ENCODE results near the gene NDFIP1.
"Not testable (repeated sequence)": the region's sequence is repeated elsewhere in the genome, so short reads cannot be mapped to it uniquely, and the experiment has no call there.

Gene NDFIP1

DNA sequence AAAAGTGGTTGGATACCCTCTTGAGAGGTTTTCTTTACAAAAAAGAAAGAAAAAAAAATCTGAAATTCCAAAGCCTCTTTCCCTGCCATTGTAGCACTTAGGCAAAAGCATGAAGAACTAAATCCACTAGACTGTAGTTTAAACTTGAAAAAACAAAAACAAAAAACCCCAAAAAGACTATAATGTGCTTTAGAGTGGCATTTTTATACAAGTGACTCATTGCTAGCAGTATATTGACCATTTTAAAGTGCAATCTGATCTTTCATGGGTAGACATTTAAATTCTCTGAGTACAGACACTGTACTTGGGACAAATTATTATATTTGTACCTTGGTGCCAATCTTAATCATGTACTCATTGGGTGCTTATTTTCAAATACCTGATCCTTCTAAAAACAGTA lies 50.8 kb downstream of the NDFIP1 start:
- DNase-seq = no peak

DNA sequence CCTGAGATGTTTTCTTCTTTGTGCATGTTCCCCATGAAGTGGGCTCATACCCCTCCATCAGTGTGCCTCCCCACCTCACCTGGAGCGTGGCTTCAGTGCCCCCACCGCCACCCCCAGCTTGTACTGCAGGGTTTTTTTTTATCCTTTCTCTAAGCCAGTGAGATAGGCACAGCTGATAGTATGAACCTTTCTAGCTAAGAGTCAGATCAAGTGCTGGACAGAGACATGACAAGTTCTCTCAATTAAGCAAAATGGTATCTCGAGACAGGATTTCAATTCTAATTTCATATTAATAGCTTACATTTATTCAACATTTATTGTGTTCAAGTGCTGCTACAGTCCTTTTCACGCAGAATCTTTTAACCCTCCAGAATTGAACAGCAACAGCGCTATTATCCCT lies 55.7 kb downstream of the NDFIP1 start:
- DNase-seq = no peak

DNA sequence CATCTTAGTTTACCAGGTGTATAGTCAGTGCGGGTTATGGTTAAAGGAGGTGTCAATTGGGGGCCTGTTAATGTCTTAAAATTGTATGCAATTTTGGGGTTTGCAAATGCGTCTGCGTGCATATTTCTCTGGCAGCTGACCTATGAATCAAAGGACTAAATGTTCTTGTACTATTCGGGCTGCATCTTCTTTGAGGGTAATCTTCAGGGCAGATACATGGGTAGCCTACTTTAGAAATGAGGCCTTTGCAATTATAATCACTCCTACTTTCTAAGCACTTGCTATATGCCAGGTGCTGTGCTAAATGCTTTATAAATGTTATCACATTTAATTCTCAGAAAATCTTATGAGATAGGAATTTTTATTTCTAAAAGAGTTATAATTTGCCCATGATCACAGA lies 58.2 kb downstream of the NDFIP1 start:
- no peak for DNase-seq

DNA sequence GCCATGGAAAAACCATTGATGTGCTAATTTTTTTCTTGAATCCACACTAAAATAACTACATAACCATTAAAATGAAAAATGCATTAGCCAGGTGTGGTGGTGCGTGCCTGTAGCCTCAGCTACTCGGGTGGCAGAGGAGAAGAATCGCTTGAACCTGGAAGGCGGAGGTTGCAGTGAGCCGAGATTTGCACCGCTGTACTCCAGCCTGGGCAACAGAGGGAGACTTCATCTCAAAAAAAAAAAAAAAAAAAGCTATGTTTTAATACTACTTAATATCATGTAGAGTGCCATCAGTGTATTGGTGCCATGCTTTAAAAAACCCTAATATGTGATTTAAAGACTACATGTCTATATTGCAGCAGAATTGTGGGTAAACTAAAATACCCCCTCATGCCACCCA lies 58.9 kb downstream of the NDFIP1 start:
- DNase-seq = no peak

DNA sequence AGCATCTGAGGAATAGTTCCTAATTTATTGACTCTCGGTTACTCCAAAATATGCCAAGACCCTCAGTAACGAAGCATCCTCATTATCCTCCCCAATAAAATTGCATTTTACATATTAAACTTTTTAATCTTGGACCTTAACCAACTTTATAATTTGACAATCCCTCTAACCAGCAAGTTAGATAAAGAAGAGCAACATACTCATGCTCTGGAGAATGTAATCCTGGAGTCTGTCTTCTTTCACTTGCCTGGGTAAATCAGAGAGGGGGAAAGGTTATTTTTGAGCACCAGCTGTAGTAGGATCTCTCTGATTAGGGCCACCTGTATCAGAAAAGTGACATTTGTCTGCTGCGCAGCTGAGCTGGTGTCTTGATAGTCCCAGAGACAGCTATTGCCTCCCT lies 59.8 kb downstream of the NDFIP1 start:
- no peak for DNase-seq

DNA sequence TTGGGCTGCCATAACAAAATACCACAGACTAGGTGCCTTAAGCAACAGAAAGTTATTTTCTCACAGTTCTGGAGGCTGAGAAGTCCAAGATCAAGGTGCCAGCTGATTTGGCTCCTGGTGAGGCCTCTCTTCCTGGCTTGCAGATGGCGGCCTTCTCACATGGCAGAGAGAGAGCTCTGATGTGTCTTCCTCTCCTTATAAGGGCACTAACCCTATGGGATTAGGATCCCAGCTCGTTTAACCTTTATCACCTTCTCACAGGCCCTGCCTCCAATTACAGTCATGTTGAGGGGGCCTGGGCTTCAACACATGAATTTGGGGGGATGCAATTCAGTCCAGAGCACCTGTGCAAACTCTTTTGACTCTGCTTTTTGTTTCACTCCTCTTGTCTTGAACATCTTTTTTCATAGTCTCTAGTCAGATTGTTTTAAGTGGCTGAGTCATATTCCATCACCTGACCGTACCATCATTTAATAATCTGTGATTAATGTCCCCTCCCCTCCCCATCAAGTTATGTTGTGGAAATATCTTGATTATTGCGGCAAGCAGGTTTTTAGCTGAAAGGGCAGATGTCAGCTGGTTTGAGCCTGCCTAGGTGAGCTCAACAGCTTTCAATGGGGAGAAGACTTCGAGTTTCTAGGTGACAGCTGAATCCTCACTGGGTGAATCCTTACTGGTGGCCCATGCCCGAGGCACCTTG lies 61.8 kb downstream of the NDFIP1 start:
- no peak for DNase-seq

DNA sequence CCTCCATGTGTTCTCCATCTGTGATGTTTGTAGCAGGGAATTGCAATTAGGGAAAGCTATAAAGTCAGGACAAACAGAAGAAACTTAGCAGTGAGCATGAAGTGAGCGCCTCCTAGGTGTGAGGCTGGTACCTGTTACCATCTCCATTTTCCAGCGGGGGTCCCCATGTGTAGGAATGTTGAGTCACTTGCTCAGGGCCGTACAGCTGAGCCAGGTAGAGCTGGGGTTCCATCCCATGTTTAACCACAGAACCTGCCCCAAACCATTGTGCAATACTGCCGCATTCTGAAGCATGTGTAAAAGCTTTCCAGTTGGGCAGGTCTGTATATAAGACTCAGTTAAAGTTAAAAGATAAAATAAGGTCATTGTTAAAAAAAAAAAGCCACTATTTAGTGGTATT lies 62.7 kb downstream of the NDFIP1 start:
- no peak for DNase-seq

DNA sequence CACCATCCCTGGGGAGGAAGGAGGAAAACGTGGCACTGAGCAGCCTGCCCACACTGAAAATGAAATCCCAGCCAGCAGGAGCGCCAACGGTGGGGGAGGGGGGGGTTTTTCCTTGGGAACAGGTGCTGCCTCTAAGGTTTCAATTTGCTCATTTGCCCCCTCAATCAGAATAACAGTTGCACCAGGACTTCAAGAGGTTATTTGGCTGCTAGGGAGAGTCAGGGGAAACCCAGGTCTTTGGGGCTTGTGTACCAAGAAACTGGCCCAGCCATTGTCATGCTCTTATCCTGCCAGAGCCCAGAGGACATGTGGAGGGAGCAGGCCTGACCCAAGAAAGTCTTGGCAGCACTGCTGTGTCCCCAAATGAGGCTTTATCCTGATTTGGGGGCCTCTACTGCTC lies 66.5 kb downstream of the NDFIP1 start:
- DNase-seq = no peak

DNA sequence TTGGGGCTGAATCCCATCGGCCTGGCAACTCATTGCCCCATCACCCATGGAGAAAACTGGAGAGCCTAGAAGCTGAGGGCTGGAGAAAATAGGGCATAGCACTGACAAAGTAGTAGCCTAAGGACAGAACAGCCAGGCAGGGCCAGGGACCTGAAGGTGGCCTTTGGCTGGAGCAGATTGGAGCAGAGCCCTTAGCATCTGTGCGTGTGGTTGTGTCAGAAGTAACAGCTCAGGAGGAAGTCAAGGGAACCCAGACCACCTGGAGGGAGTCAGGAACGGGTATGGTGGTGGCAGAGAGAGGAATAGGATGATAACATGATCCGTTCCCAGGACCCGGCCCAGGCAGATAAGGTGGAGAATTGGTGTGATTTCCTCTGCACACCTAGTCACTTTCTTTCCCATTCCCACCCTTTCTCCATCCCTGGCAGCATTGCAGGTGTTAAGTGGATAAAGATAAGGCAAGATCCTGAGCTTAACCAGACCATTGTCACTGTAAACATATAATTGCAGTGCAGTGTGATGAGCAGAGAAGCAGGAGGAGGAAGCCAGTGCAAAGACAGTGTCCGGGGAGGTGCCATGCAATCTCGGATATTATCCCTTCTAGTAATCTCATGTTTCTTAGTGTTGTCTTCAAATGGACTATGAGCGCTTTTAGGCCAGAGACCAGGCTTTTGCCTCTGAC lies 67.0 kb downstream of the NDFIP1 start:
- no peak for DNase-seq

DNA sequence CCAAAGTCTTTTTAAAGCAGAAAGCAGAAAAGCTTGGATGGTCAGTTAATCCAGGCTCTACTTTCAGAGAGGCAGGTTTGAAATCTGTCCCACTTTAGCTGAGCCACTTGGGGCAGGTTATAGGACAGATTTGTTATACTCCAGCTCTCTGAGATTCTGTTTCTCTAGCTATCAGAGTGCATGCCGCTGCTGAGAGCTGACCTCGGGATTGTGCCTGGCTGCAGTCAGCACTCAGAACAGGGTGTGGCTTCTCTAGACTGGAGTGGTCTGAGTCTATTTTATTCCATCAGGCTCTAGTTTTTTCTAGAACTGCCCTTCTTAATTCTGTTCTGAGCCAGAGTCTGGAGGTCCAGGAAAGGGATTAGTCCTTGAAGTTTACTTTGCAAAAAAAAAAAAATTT lies 67.7 kb downstream of the NDFIP1 start:
- DNase-seq = no peak

DNA sequence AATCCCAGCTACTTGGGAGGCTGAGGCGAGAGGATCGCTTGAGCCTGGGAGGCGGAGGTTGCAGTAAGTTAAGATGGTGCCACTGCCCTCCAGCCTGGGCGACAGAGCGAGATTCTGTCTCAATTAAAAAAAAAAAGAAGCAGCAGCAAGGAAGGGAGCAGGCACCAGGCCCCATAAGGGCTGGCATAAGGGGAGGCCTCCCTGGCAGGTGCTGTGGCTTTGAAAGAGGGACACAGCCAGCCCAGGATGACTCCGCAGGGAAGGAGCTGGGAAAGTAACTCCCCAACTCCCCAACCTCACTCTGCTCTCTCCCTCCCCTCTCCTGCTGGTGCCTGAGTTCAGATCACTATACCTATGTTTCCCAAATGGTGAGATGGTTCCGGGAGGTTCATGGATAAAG lies 70.1 kb downstream of the NDFIP1 start:
- no peak for DNase-seq

DNA sequence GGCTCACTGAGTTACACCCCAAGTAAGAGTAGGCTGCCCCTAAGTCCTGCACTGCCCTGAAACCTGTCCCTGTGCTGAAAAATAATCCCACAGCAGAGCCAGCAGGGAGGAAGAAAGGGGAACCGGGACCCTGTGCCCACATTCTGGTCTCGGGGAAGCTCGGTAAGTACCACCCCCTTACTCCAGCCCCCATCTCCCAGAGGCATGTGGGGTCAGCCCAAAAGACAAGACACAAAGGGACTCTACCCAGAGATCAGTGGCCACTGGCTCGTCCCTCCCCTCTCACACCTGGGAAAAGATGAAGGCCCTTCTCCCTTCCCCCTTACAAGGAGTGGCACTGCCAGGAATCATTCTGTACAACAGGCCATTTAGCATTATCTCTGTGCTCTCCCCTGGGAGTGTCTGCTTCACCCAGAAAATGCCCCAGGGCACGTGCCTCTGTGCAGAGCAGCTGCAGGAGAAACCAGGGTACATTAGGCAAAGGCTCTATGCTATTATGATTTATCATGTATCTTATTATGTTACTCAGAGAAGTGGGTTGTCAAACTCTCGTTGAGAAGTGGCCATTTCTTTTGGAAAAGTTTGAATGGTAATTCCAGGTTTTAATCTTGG lies 71.3 kb downstream of the NDFIP1 start:
- no peak for DNase-seq

DNA sequence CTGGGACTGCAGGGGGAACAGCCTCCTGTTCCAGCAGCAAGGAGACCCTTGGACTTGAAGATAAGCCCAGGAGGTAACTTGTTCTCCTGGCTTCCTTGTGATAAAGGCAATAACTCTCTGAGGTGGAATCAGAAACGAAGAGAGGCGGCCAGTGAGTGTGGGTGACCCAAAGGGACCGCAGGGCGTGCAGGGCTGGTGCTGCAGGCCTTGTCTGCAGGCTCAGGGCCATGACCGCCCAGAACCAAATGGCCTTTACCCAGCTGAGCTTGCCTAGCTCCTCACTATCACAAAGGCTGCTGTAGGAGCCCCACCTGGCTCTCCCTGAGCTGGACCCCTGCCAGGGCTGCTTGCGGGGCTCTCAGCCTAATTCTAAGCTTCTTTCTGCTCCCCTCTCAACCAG lies 72.5 kb downstream of the NDFIP1 start:
- DNase-seq = no peak

DNA sequence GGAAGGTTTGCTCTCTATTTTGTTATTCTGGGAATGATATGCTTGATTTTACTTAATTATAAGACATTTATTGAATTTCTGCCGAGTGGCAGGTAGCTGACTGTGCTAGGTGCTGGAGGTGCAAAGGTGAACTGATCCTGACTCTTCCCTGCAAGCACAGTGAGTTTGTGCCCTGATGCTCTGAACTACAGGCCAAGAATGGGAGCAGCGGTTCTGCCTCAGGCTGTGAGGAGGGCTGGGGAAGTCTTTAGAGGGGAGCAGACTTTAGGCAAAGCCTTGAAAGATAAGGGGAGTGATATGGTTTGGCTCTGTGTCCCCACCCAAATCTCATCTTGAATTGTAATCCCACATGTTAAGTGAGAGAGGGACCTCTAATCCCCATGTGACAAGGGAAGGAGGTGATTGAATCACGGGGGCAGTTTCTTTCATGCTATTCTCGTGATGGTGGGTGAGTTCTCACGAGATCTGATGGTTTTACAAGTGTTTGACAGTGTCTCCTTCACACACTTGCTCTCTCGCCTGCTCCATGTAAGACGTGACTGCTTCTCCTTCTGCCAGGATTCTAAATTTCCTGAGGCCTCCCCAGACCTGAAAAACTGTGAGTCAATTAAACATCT lies 73.1 kb downstream of the NDFIP1 start:
- DNase-seq = no peak

DNA sequence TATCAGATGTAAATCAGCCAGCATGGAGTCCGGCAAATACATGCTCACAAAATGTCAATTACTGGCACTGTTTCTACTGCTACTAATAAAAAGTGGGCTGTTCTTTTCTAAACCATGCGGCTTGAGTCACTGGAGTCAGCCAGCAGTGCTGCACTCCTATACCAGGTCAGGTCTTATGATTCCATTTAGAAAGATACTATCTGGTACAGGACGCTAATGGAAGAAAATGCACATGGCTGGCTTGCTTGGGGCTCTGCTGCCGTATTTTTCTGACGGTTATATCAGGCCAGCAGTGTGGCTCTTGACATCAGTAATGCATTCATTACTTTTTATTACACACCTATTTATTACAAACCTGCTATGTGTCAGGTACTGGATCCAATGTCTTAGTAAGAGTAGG lies 74.3 kb downstream of the NDFIP1 start:
- DNase-seq = no peak

DNA sequence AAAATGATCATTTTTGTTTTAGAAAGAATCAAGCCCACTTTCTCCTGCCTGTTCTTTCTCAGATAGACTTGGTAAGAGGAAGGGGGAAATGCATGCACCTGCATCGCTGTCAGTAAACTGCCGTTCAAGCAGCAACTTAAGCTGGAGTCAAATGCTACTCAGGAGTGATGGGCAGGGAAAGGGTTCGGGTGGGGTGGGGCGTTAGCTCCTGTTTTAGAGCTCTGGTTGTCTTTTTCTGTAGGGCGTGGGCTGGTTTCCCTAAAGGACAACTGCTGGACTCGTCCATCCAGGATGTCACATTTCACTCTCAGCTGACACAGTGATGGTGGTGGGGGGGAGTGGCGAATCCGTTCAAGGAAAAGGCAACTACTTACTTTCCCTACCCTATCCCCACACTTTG lies 75.0 kb downstream of the NDFIP1 start:
- no peak for DNase-seq

DNA sequence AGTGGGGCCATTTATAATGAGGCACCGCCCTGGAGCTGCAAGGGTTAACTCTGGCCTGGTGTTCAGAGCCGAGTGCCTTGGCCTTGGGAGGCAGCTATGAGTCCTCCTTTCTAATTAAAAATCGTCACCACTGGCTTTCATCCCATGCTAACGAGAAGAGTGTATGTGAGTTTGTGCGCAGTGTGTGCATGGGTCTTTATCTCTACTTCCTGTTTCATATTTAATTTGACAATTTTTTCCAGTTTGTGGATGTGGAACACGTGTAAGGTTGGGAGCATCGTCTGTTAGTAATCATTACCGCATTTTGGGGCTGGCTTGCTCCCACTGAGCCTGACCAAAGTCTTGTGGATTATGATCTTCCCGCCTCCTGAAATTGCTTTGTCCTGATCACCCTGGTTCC lies 76.4 kb downstream of the NDFIP1 start:
- no peak for DNase-seq

DNA sequence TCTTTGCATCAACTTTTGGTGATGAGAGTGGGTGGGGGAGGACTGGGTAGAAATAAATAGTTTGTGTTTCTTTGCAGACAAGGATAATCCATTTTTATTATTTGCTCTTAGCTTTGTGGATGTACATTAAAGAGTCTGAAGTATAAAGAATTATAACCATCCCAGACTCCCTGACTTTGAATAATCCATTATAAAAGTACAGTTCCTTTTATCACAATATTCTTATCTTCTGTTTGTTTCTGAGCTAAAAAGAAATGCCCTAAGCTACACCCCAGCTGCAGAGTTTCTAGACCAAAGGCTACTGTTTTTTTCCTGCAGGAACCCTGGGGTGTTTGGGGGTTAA lies 77.9 kb downstream of the NDFIP1 start:
- no peak for DNase-seq

DNA sequence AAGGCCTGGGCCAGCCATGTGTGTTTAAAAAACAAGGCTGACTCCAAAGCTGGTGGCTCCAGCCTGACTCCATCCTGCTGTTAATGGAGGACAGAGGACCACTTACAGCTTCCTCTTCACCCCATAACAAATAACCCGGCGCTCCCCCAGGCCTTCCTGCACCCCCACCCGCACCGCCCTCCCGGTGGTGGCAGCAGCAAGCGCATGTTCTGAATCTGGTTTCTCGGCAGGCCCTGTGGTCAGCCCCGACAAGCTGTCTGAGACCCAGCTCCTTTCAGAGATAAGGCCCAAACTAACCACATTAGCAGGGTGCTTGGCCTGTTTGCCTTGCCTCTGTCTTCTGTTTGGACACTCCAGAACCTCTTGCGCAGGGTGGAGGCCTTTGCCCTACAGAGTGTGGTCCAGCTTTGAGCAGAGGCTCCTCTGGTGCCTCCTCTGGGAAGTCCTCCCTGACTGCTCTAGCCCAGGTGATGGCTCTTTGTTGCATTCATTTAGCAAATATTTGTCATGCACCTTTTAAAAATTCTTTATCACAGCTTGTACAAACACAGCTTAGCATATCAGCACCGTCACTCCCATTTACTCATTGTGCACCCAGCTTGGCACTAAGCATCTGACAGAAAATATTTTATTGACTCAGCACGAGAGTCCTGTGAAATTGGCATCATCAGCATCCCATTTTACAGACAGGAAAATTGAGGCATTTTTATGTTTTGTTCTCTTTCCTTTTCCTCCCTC lies 78.4 kb downstream of the NDFIP1 start:
- no peak for DNase-seq

DNA sequence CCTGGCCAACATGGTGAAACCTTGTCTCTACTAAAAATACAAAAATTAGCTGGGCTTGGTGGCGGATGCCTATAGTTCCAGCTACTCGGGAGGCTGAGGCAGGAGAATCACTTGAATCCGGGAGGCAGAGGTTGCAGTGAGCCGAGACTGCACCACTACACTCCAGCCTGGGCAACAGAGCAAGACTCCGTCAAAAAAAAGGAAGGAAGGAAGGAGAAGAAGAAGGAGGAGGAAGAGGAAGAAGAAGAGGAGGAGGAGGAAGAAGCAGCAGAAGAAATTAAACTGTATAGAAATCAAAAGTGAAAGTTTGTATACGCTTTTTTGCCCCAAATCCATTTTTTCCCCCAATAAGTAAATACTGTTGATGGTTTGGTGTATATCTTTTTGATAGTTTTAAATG lies 80.1 kb downstream of the NDFIP1 start:
- not testable (repeated sequence) for DNase-seq

DNA sequence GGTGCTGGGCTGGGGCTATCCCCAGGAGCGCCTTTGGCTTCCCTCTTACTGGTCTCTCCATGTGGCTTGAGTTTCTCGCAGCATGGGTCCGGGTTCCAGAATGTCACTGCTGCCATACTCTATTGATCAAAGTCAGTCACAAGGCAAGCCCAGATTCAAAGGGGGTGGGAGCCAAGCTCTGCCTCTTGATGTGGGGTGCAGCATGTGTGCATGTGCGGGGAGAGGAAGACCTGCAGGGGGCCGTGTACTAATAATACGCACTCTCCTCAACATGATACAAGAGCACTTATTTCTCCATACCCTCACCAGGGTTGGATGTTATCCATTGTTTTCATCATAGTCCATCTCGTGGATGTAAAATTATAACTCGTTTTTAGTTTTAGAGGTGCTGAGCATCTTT lies 81.2 kb downstream of the NDFIP1 start:
- DNase-seq = no peak

DNA sequence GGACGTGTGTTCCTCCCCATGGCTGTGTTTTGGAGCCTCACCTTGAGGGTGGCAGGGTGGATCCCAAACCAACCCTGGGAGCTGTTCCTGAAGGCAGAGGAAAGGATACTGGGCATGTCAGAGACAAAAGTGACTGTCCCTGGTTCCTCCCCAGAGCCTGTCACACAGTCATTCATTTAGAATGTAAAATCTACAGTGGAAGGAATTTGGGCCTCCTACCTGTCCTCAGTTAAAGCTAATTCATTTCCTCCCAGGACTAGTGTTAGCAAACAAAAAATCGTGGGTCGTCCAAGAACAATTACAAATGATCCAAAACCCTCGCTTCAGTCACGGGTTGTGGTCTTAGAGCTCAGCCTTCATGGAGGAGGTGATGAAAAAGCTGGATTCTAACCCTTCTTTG lies 83.2 kb downstream of the NDFIP1 start:
- no peak for DNase-seq

DNA sequence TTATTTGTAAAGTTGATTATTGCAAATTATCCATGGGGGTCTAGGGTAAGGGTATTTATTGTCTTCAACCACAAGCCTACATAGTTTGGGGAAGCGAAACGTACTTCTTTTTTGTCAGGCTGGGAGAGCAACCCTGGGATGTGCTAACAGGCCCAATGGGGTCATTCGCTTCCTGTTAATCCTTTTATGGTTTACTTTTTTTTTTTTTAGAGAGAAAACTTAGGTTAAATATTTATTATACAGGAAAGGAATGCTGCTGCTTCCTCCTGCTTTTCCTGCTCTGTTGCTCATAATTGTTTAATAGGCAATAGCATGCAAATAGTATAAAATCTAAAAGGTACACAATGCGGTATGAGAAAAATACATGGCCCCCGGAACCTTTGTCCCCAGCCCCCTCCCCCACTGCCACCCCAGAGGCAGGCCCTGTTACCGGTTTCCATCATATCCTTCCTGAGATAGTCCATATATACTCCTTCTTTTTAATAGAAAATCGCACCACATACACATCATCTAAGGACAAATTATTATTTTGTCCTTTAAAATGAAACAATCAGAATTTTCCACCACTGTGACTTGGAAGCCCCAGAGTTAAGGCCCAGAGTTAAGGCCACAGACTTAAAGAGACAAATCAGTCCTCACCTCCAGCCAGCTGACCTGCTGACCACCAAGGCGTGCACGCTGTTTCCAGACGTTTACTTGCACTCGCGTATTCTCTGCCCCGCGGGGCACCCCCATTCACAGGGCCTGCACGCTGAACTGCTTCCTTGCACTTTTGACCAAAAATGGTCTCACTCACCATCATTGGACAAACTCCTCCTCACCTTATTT lies 83.9 kb downstream of the NDFIP1 start:
- no peak for DNase-seq

Data from stimulated activated CD4-positive, alpha-beta T cell treated with anti-CD3 and anti-CD28 coated beads, Interleukin-2, amount 100 ng/mL, for 24 hours (primary cell).